AG09319 (cell line): ENCODE measurements around the gene SPATS2L.

Experiments used
- DNase-seq: peaks from one replicate; pipeline ENCODE4 v3.0.0-alpha.2; 2010; ENCODE audit warnings: low read depth; ENCODE audit errors: extremely low read depth
- CTCF ChIP-seq: IDR thresholded peaks from 2 replicates; pipeline ENCODE4 v1.5.1; 2011; ENCODE audit warnings: low read depth, mild to moderate bottlenecking, inconsistent platforms, low read length, moderate library complexity

The SPATS2L gene

DNA sequence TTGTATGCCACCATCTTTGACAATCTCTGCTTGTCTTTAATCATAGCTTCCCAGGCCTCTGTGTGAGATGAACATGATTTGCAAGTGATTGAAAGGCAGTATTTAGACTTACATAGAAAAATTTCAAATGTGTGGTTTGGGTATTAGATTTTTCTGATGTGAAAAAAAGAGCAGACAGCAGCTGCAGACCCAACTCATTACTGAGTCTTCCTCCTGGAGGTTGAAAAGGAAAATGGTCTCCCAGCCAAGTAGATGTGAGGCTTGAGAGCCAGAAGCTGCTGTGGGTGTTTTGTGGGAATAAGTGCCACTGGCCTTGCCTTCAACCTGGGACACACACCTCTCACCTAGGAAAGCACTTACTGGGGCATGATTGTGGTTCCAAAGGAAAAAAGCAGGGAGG, 110.9 kb downstream of the SPATS2L start:
- TF ChIP-seq CTCF, result no peak
- no peak for DNase-seq

DNA sequence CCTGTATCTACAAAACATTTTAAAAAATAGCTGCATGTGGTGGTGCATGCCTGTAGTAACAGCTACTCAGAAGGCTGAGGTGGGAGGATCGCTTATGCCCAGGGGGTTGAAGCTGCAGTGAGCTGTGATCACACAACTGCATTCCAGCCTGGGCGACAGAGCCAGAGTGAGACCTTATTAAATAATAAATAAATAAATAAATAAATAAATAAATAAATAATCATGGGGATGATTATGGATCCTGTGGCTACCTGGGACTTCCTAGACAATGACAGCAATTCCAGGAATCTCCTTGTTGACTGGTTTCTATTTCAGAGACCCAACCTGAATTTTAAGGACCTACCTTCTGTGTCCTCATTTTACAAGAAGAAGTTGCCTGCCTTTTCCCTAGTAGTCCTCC, 111.9 kb downstream of the SPATS2L start:
- TF ChIP-seq CTCF, result no peak
- no peak for DNase-seq

DNA sequence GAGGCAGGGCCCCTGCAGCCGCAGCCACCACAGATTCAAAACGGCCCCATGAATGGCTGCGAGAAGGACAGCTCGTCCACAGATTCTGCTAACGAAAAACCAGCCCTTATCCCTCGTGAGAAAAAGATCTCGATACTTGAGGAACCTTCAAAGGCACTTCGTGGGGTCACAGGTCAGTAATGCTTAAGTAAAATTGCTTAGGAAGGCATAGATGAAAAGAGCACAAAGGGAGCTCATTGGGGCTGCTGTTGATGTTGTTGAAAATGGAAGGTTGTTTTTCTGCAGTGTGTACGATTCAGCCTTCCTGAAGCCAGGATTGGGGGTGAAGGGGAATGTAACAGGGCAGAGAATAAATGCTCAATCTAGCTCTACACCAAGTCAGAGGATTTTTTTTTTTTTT, 112.8 kb downstream of the SPATS2L start:
- no peak for DNase-seq
- no peak for TF ChIP-seq CTCF

- no peak for DNase-seq
- TF ChIP-seq CTCF, result no peak
Measured at GRCh38 chr2:200421270-200421669, 114.8 kb downstream of the SPATS2L start.

GRCh38 chr2:200422071-200422470, 115.6 kb downstream of the SPATS2L start:
- DNase-seq, result no peak

GRCh38 chr2:200422532-200423261, 116.2 kb downstream of the SPATS2L start:
- DNase-seq, result no peak
- TF ChIP-seq CTCF, result no peak; the same call in 1 of the 2 replicates

More at GRCh38 chr2:200422071-200422470, 115.6 kb downstream of the SPATS2L start:
- TF ChIP-seq CTCF, result no peak

DNA sequence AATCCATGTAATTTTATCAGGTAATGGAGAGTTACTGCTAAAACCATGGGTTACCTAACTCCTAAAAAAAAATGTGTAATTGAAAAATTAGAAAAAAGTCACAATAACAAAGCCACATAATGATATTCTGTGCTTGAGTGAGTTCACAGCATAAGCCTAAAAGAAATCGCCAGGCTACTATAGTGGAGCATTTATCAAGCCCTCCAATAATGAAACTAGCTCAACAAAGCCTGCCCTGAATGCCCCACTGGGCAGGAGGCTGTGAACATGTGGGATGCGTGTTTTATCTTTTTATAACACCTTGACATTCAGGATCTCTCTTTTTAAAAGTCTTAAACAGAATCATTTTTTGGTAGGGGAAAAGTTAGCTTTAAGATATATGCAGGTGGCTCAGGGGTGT, 117.0 kb downstream of the SPATS2L start:
- DNase-seq, result no peak
- TF ChIP-seq CTCF, result no peak
